Breast epithelium (tissue), 3 donors: ENCODE results near the gene TUT1.
"Not testable (repeated sequence)": the region's sequence is repeated elsewhere in the genome, so short reads cannot be mapped to it uniquely, and the experiment has no call there.

Source experiments
- POLR2AphosphoS5 ChIP-seq, 3 donors: sonication (generic); formaldehyde crosslinking; IDR thresholded peaks; one replicate each; pipeline ENCODE4 v1.6.1; 2017; ENCODE audit warnings: antibody characterized with exemption in 3 of 3
- TF ChIP-seq, protein P1 (sequence below), 3 donors: fragments of 450-650 bp; IDR thresholded peaks; one replicate each; pipeline ENCODE4 v1.5.1; 2016 to 2017; ENCODE audit warnings: antibody characterized with exemption in 3 of 3, mild to moderate bottlenecking in 3 of 3, moderate library complexity in 3 of 3

DNA sequence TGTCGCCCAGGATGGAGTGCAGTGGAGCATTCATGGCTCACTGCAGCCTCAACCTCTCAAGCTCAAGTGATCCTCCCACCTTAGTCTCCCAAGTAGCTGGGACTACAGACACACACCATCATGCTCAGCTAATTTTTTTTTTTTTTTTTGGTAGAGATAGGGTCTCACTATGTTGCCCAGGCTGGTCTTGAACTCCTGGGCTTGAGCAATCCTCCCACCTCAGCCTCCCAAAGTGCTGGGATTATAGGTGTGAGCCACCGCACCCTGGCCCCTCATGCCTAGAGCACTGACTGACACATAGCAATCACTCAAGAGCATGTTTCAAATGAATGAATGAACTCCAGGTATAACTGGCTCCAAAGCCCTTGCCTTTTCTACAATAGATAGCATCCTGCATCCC lies 40.8 kb downstream of the TUT1 start:
- TF ChIP-seq, protein P1, sequence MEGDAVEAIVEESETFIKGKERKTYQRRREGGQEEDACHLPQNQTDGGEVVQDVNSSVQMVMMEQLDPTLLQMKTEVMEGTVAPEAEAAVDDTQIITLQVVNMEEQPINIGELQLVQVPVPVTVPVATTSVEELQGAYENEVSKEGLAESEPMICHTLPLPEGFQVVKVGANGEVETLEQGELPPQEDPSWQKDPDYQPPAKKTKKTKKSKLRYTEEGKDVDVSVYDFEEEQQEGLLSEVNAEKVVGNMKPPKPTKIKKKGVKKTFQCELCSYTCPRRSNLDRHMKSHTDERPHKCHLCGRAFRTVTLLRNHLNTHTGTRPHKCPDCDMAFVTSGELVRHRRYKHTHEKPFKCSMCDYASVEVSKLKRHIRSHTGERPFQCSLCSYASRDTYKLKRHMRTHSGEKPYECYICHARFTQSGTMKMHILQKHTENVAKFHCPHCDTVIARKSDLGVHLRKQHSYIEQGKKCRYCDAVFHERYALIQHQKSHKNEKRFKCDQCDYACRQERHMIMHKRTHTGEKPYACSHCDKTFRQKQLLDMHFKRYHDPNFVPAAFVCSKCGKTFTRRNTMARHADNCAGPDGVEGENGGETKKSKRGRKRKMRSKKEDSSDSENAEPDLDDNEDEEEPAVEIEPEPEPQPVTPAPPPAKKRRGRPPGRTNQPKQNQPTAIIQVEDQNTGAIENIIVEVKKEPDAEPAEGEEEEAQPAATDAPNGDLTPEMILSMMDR (IDR thresholded peaks at IDR 0.05) = not testable (repeated sequence)
- TF ChIP-seq POLR2AphosphoS5 (IDR thresholded peaks at IDR 0.05) = not testable (repeated sequence)
